Measurements from ENCODE around the gene APOE. TPM values are rescaled to one million over a fixed set of nuclear protein-coding genes. Genes with fewer than 3 reads are reported as not detected.

The APOE gene
- total and polyA plus RNA-seq, 2 of the 13 experiments (the other 11 are each of a cell fraction or from before 2014, with no cell fraction given), result 1,328 to 1,470 TPM

DNA sequence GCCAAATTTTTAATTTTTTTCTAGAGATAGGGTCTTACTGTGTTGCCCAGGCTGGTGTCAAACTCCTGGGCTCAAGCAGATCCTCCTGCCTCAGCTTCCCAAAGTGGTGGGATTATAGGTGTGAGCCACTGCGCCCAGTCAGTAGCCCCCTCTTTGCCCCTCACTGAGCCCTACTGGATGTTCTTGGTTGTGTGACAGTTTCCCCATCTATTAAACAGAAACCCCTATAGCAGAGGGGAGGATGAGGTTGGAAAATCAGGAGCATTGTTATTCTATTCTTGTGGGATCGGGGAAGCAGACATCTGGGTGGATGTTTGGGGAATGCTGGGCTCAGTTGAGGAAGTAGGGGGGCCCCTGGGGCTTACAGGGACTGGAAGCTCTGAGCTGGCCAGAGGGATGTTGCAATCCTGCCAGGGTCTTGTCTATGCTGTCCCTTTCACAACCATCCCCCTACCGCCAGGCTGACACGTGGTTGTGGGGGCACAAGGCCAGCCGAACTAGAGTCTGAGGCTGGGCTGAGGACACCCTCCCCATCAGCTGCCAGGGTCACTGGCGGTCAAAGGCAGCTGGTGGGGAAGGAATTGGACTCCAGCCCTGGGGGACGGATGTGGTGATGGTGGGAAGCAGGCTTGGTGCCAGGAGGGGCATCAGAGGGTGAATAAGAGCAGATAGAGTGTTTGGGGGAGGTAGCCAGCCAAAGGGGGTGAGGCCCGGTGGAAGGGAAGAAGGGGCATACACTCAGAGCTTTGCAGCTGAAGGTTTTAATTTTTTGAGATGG, 19.7 kb downstream of the APOE start (continued):
- TF ChIP-seq, protein P1, sequence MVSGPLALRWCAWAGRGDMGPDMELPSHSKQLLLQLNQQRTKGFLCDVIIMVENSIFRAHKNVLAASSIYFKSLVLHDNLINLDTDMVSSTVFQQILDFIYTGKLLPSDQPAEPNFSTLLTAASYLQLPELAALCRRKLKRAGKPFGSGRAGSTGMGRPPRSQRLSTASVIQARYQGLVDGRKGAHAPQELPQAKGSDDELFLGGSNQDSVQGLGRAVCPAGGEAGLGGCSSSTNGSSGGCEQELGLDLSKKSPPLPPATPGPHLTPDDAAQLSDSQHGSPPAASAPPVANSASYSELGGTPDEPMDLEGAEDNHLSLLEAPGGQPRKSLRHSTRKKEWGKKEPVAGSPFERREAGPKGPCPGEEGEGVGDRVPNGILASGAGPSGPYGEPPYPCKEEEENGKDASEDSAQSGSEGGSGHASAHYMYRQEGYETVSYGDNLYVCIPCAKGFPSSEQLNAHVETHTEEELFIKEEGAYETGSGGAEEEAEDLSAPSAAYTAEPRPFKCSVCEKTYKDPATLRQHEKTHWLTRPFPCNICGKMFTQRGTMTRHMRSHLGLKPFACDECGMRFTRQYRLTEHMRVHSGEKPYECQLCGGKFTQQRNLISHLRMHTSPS (CRISPR knock-in tag; IDR thresholded peaks at IDR 0.05; ENCODE audit: low read depth), result peak; percentile 99
- TF ChIP-seq, protein P2, sequence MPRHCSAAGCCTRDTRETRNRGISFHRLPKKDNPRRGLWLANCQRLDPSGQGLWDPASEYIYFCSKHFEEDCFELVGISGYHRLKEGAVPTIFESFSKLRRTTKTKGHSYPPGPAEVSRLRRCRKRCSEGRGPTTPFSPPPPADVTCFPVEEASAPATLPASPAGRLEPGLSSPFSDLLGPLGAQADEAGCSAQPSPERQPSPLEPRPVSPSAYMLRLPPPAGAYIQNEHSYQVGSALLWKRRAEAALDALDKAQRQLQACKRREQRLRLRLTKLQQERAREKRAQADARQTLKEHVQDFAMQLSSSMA (CRISPR knock-in tag; IDR thresholded peaks at IDR 0.05), result peak; percentile 69; the same call in 1 of the 2 replicates
- TF ChIP-seq, protein P3, sequence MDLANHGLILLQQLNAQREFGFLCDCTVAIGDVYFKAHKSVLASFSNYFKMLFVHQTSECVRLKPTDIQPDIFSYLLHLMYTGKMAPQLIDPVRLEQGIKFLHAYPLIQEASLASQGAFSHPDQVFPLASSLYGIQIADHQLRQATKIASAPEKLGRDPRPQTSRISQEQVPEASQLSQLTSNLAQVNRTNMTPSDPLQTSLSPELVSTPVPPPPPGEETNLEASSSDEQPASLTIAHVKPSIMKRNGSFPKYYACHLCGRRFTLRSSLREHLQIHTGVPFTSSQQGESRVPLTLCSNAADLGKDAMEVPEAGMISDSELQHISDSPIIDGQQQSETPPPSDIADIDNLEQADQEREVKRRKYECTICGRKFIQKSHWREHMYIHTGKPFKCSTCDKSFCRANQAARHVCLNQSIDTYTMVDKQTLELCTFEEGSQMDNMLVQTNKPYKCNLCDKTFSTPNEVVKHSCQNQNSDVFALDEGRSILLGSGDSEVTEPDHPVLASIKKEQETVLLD (CRISPR knock-in tag; IDR thresholded peaks at IDR 0.05; ENCODE audit: low read depth), result 0 out of 2 replicates have a peak, but pooled peaks have one; percentile 65
- TF ChIP-seq MATR3 (CRISPR knock-in tag; IDR thresholded peaks at IDR 0.05), result no peak
- no peak for TF ChIP-seq SRY (CRISPR knock-in tag; IDR thresholded peaks at IDR 0.05)
- TF ChIP-seq POLR2A (IDR thresholded peaks at IDR 0.05; ENCODE audit: insufficient read depth in 1 of 2, low read depth in 2 of 2, low read length in 2 of 2), result peak in 1 of 2 experiments; percentile 16; a peak in 1 of 4 replicates
- peak; percentile 95 for TF ChIP-seq SMYD3 (CRISPR knock-in tag; IDR thresholded peaks at IDR 0.05)
- 0 out of 2 replicates have a peak, but pooled peaks have one; percentile 33 for TF ChIP-seq ZNF510 (CRISPR knock-in tag; IDR thresholded peaks at IDR 0.05; ENCODE audit: low read depth)
- TF ChIP-seq, protein P4, sequence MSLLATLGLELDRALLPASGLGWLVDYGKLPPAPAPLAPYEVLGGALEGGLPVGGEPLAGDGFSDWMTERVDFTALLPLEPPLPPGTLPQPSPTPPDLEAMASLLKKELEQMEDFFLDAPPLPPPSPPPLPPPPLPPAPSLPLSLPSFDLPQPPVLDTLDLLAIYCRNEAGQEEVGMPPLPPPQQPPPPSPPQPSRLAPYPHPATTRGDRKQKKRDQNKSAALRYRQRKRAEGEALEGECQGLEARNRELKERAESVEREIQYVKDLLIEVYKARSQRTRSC (CRISPR knock-in tag; IDR thresholded peaks at IDR 0.05; ENCODE audit: low read depth), result no peak
- peak; percentile 92 for TF ChIP-seq ZSCAN9 (CRISPR knock-in tag; IDR thresholded peaks at IDR 0.05; ENCODE audit: borderline replicate concordance)
- no peak for TF ChIP-seq NONO (IDR thresholded peaks at IDR 0.05)
- peak; percentile 99 for TF ChIP-seq NONO (CRISPR knock-in tag; conservative IDR thresholded peaks at IDR 0.05)
- peak; percentile 96 for TF ChIP-seq FOSL2 (CRISPR knock-in tag; IDR thresholded peaks at IDR 0.05)
- TF ChIP-seq JUND (CRISPR knock-in tag; IDR thresholded peaks at IDR 0.05), result peak; percentile 85
- peak; percentile 95 for TF ChIP-seq ZMYM3 (CRISPR knock-in tag; IDR thresholded peaks at IDR 0.05)
- TF ChIP-seq ZNF20 (CRISPR knock-in tag; IDR thresholded peaks at IDR 0.05), result no peak
- TF ChIP-seq NR1H2 (CRISPR knock-in tag; IDR thresholded peaks at IDR 0.05; ENCODE audit: borderline replicate concordance, low read depth), result peak; percentile 100
- TF ChIP-seq MYNN (CRISPR knock-in tag; IDR thresholded peaks at IDR 0.05; ENCODE audit: low read depth), result no peak
- 0 out of 2 replicates have a peak, but pooled peaks have one; percentile 47 for TF ChIP-seq NFYC (CRISPR knock-in tag; IDR thresholded peaks at IDR 0.05)
- peak; percentile 75; the same call in 1 of the 2 replicates for TF ChIP-seq FOXJ3 (CRISPR knock-in tag; IDR thresholded peaks at IDR 0.05; ENCODE audit: borderline replicate concordance)
- peak; percentile 69; the same call in 1 of the 2 replicates for TF ChIP-seq ZNF558 (CRISPR knock-in tag; IDR thresholded peaks at IDR 0.05; ENCODE audit: borderline replicate concordance)
- TF ChIP-seq ZFP82 (CRISPR knock-in tag; IDR thresholded peaks at IDR 0.05; ENCODE audit: borderline replicate concordance), result no peak
- TF ChIP-seq FLYWCH1 (CRISPR knock-in tag; IDR thresholded peaks at IDR 0.05), result no peak
- TF ChIP-seq STAG1 (CRISPR knock-in tag; IDR thresholded peaks at IDR 0.05), result peak; percentile 48
- TF ChIP-seq CC2D1A (CRISPR knock-in tag; IDR thresholded peaks at IDR 0.05), result no peak
- TF ChIP-seq ZSCAN12 (CRISPR knock-in tag; IDR thresholded peaks at IDR 0.05), result peak; percentile 58; the same call in 1 of the 2 replicates
- no peak for TF ChIP-seq ZNF235 (CRISPR knock-in tag; IDR thresholded peaks at IDR 0.05; ENCODE audit: borderline replicate concordance)

All from HepG2 (cell line).